Stimulated activated CD8-positive, alpha-beta memory T cell treated with anti-CD3 and anti-CD28 coated beads, Interleukin-15, amount 100 ng/mL, for 1 hour (primary cell): ENCODE data around the gene DTX3L.

Source experiments
- DNase-seq: peaks from one replicate; pipeline ENCODE4 v3.0.0-alpha.2; 2020; ENCODE audit warnings: low read depth

The DTX3L gene

GRCh38 chr3:122606330-122606729, 42.2 kb downstream of the DTX3L start:
- DNase-seq, result no peak

- no peak for DNase-seq
Measured at GRCh38 chr3:122608916-122609315, 44.8 kb downstream of the DTX3L start.

GRCh38 chr3:122609798-122610559, 45.8 kb downstream of the DTX3L start:
- no peak for DNase-seq

- DNase-seq, result no peak
Measured at GRCh38 chr3:122612696-122613095, 48.6 kb downstream of the DTX3L start.

GRCh38 chr3:122615303-122615702, 51.2 kb downstream of the DTX3L start:
- DNase-seq, result no peak

- no peak for DNase-seq
Measured at GRCh38 chr3:122618614-122619013, 54.5 kb downstream of the DTX3L start.

GRCh38 chr3:122619040-122619439, 54.9 kb downstream of the DTX3L start:
- DNase-seq, result no peak

GRCh38 chr3:122620399-122620798, 56.3 kb downstream of the DTX3L start:
- no peak for DNase-seq

- DNase-seq, result no peak
Measured at GRCh38 chr3:122621112-122621511, 57.0 kb downstream of the DTX3L start.

GRCh38 chr3:122623031-122623829, 59.1 kb downstream of the DTX3L start:
- no peak for DNase-seq
